Superior temporal gyrus (tissue), 1 donor: Measurements from ENCODE around the gene PIP4K2A.
"Not testable (repeated sequence)": the region's sequence is repeated elsewhere in the genome, so short reads cannot be mapped to it uniquely, and the experiment has no call there.

Source experiments
- DNase-seq: peaks from one replicate; pipeline ENCODE4 v3.0.0-alpha.2; 2016; ENCODE audit errors: extremely low spot score

PIP4K2A gene

GRCh38 chr10:22514414-22514758, 200.0 kb downstream of the PIP4K2A start:
- not testable (repeated sequence) for DNase-seq

GRCh38 chr10:22513483-22514413, 200.6 kb downstream of the PIP4K2A start:
- DNase-seq, result not testable (repeated sequence)

- DNase-seq, result not testable (repeated sequence)
Observed at GRCh38 chr10:22512015-22512414, 202.4 kb downstream of the PIP4K2A start.

- DNase-seq, result not testable (repeated sequence)
Observed at GRCh38 chr10:22508214-22508613, 206.2 kb downstream of the PIP4K2A start.

- no peak for DNase-seq
Observed at GRCh38 chr10:22505911-22506685, 208.3 kb downstream of the PIP4K2A start.

GRCh38 chr10:22504766-22505165, 209.6 kb downstream of the PIP4K2A start:
- no peak for DNase-seq

- no peak for DNase-seq
Observed at GRCh38 chr10:22503315-22504088, 210.9 kb downstream of the PIP4K2A start.

GRCh38 chr10:22501863-22502262, 212.5 kb downstream of the PIP4K2A start:
- no peak for DNase-seq

GRCh38 chr10:22501413-22501812, 213.0 kb downstream of the PIP4K2A start:
- DNase-seq, result peak; percentile 52

- DNase-seq, result peak; percentile 75
Observed at GRCh38 chr10:22500656-22501340, 213.6 kb downstream of the PIP4K2A start.

GRCh38 chr10:22499973-22500372, 214.4 kb downstream of the PIP4K2A start:
- DNase-seq, result not testable (repeated sequence)

GRCh38 chr10:22495396-22495795, 219.0 kb downstream of the PIP4K2A start:
- no peak for DNase-seq

- DNase-seq, result no peak
Observed at GRCh38 chr10:22494007-22494406, 220.4 kb downstream of the PIP4K2A start.

- no peak for DNase-seq
Observed at GRCh38 chr10:22491931-22492615, 222.3 kb downstream of the PIP4K2A start.

- DNase-seq, result peak; percentile 93
Observed at GRCh38 chr10:22491480-22491879, 222.9 kb downstream of the PIP4K2A start.

- DNase-seq, result no peak
Observed at GRCh38 chr10:22489975-22490374, 224.4 kb downstream of the PIP4K2A start.

- no peak for DNase-seq
Observed at GRCh38 chr10:22489467-22489866, 224.9 kb downstream of the PIP4K2A start.

- DNase-seq, result no peak
Observed at GRCh38 chr10:22486431-22486830, 227.9 kb downstream of the PIP4K2A start.
